IMR-90 (cell line): Measurements from ENCODE around the gene BSDC1. TPM values are rescaled to one million over a fixed set of nuclear protein-coding genes. Genes with fewer than 3 reads are reported as not detected.

ENCODE experiments used
- ATAC-seq: fragments of 200-7000 bp; cut with Tn5 transposase; 2 replicates; pipeline ENCODE4 v1.9.1; 2020; ENCODE audit warnings: low read depth, mild to moderate bottlenecking, moderate library complexity
- BruUV-seq: library from RNA; stranded (reverse); fragments of 400-500 nt; replicated peaks from 2 replicates; lab custom pipeline; 2021; lab: Mats Ljungman, UMichigan
- CTCF ChIA-PET: fragments of 300-600 bp; formaldehyde crosslinking; extraction: SDS; loops from one replicate; lab custom pipeline; 2021; ENCODE audit warnings: antibody characterized with exemption; lab: Yijun Ruan, JAX
- POLR2A ChIA-PET: fragments of 300-600 bp; sonication (Branson Sonifier 250); formaldehyde crosslinking; loops from one replicate; lab custom pipeline; 2022; ENCODE audit warnings: antibody characterized with exemption; ENCODE audit not compliant: unreplicated experiment; lab: Charles Lee
- DNase-seq: peaks from one replicate; pipeline ENCODE4 v3.0.0; 2013
- H2AFZ ChIP-seq: replicated peaks from 2 replicates; pipeline ENCODE3; 2013; ENCODE audit warnings: low read length, mild to moderate bottlenecking; ENCODE audit not compliant: poor library complexity
- H2AK5ac ChIP-seq: 2 replicates; pipeline ENCODE4 v1.6.1; 2013; ENCODE audit warnings: low read depth, low read length, inconsistent platforms
- H2AK9ac ChIP-seq: replicated peaks from 2 replicates; pipeline ENCODE3; 2013; ENCODE audit warnings: mild to moderate bottlenecking, low read depth, low read length, moderate library complexity; ENCODE audit not compliant: poor library complexity
- H2BK120ac ChIP-seq: 2 replicates; pipeline ENCODE4 v1.6.1; 2013; ENCODE audit warnings: low read depth, low read length, inconsistent platforms
- H2BK15ac ChIP-seq: 3 replicates; pipeline ENCODE4 v1.6.1; 2013; ENCODE audit warnings: low read depth, low read length, inconsistent platforms
- H2BK20ac ChIP-seq: 2 replicates; pipeline ENCODE4 v1.6.1; 2013; ENCODE audit warnings: low read depth, mild to moderate bottlenecking, inconsistent platforms, low read length, moderate library complexity
- H2BK5ac ChIP-seq: 2 replicates; pipeline ENCODE4 v1.6.1; 2013; ENCODE audit warnings: mild to moderate bottlenecking, low read depth, low read length, inconsistent platforms; ENCODE audit not compliant: poor library complexity, severe bottlenecking
- H3K14ac ChIP-seq: replicated peaks from 2 replicates; pipeline ENCODE4 v1.6.1; 2013; ENCODE audit warnings: low read depth, low read length, inconsistent platforms
- H3K18ac ChIP-seq: 2 replicates; pipeline ENCODE4 v1.6.1; 2013; ENCODE audit warnings: low read depth, low read length, control low read depth
- H3K23ac ChIP-seq: 2 replicates; pipeline ENCODE4 v1.6.1; 2013; ENCODE audit warnings: low read depth, low read length, inconsistent platforms
- H3K27ac ChIP-seq: 2 replicates; pipeline ENCODE4 v1.5.1; 2013; ENCODE audit warnings: mild to moderate bottlenecking, control low read depth, low read length; ENCODE audit not compliant: insufficient read depth
- H3K27me3 ChIP-seq: 2 replicates; pipeline ENCODE4 v1.6.1; 2013; ENCODE audit warnings: low read length; ENCODE audit not compliant: control insufficient read depth, insufficient read depth
- H3K36me3 ChIP-seq: 2 replicates; pipeline ENCODE4 v1.6.1; 2013; ENCODE audit warnings: low read length, mixed read lengths; ENCODE audit not compliant: control insufficient read depth, insufficient read depth
- H3K4ac ChIP-seq: 2 replicates; pipeline ENCODE4 v1.6.1; 2013; ENCODE audit warnings: low read depth, low read length, inconsistent platforms
- H3K4me1 ChIP-seq: 2 replicates; pipeline ENCODE4 v1.6.1; 2013; ENCODE audit warnings: low read length, mixed read lengths; ENCODE audit not compliant: control insufficient read depth, insufficient read depth
- H3K4me2 ChIP-seq: 2 replicates; pipeline ENCODE4 v1.6.1; 2013; ENCODE audit warnings: low read depth, mild to moderate bottlenecking, control low read depth, low read length, moderate library complexity
- H3K4me3 ChIP-seq: 2 replicates; pipeline ENCODE4 v1.5.1; 2013; ENCODE audit warnings: low read depth, mild to moderate bottlenecking, control low read depth, low read length, moderate library complexity; ENCODE audit not compliant: insufficient read depth
- H3K56ac ChIP-seq: 2 replicates; pipeline ENCODE4 v1.6.1; 2013; ENCODE audit warnings: low read length, inconsistent platforms; ENCODE audit not compliant: insufficient read depth; ENCODE audit errors: extremely low read depth
- H3K79me1 ChIP-seq, 2 experiments: 2 replicates each; pipeline ENCODE4 v1.6.1; 2013; ENCODE audit warnings: low read length in 2 of 2, inconsistent platforms in 1 of 2, low read depth in 1 of 2
- H3K9ac ChIP-seq: 2 replicates; pipeline ENCODE4 v1.6.1; 2013; ENCODE audit warnings: low read depth, low read length, control low read depth
- H3K9me1 ChIP-seq: 2 replicates; pipeline ENCODE4 v1.6.1; 2013; ENCODE audit warnings: low read length, inconsistent platforms; ENCODE audit not compliant: insufficient read depth
- H3K9me3 ChIP-seq: 2 replicates; pipeline ENCODE4 v1.6.1; 2013; ENCODE audit warnings: low read length; ENCODE audit not compliant: control insufficient read depth, insufficient read depth
- H4K20me1 ChIP-seq: 2 replicates; pipeline ENCODE4 v1.6.1; 2013; ENCODE audit warnings: low read length, inconsistent platforms; ENCODE audit not compliant: insufficient read depth
- H4K5ac ChIP-seq: 2 replicates; pipeline ENCODE4 v1.6.1; 2013; ENCODE audit warnings: mild to moderate bottlenecking, low read depth, low read length, control low read depth
- H4K8ac ChIP-seq, 2 experiments: 2 replicates each; pipeline ENCODE4 v1.6.1; 2013; ENCODE audit warnings: low read depth in 2 of 2, low read length in 2 of 2, control low read depth in 1 of 2, inconsistent platforms in 1 of 2
- H4K91ac ChIP-seq: 2 replicates; pipeline ENCODE4 v1.6.1; 2013; ENCODE audit warnings: low read depth, low read length, inconsistent platforms; ENCODE audit not compliant: insufficient read depth
- BHLHE40 ChIP-seq: fragments of 150-350 bp; IDR thresholded peaks from 2 replicates; pipeline ENCODE4 v1.6.1; 2016; ENCODE audit warnings: mild to moderate bottlenecking, low read depth, low read length
- CEBPB ChIP-seq: IDR thresholded peaks from 2 replicates; pipeline ENCODE4 v1.6.1; 2012; ENCODE audit warnings: low read depth, low read length, improper control_type of control experiment
- CHD1 ChIP-seq: IDR thresholded peaks from 2 replicates; pipeline ENCODE4 v1.6.1; 2012; ENCODE audit warnings: low read depth, low read length, improper control_type of control experiment
- CTCF ChIP-seq: conservative IDR thresholded peaks from 2 replicates; pipeline ENCODE4 v1.5.1; 2012; ENCODE audit warnings: mild to moderate bottlenecking, low read depth, low read length, improper control_type of control experiment
- ELK1 ChIP-seq: fragments of 150-350 bp; IDR thresholded peaks from 2 replicates; pipeline ENCODE4 v1.6.1; 2016; ENCODE audit warnings: low read depth, mild to moderate bottlenecking, low read length, moderate library complexity, borderline replicate concordance
- FOS ChIP-seq: fragments of 150-350 bp; IDR thresholded peaks from 2 replicates; pipeline ENCODE4 v1.6.1; 2016; ENCODE audit warnings: low read depth, low read length
- MAFK ChIP-seq: IDR thresholded peaks from 2 replicates; pipeline ENCODE4 v1.6.1; 2012; ENCODE audit warnings: low read depth, low read length, improper control_type of control experiment
- MAZ ChIP-seq: IDR thresholded peaks from 2 replicates; pipeline ENCODE4 v1.6.1; 2012; ENCODE audit warnings: low read depth, mild to moderate bottlenecking, low read length, improper control_type of control experiment, moderate library complexity, borderline replicate concordance
- MXI1 ChIP-seq: IDR thresholded peaks from 2 replicates; pipeline ENCODE4 v1.6.1; 2012; ENCODE audit warnings: low read depth, mild to moderate bottlenecking, low read length, moderate library complexity, borderline replicate concordance
- NFE2L2 ChIP-seq: fragments of 150-350 bp; IDR thresholded peaks from 2 replicates; pipeline ENCODE4 v1.6.1; 2016; ENCODE audit warnings: low read depth, mild to moderate bottlenecking, low read length
- POLR2A ChIP-seq: IDR thresholded peaks from 2 replicates; pipeline ENCODE4 v1.6.1; 2012; ENCODE audit warnings: mild to moderate bottlenecking, low read depth, low read length
- RAD21 ChIP-seq: IDR thresholded peaks from 2 replicates; pipeline ENCODE4 v1.6.1; 2012; ENCODE audit warnings: low read length, improper control_type of control experiment
- RCOR1 ChIP-seq: IDR thresholded peaks from 2 replicates; pipeline ENCODE4 v1.6.1; 2012; ENCODE audit warnings: mild to moderate bottlenecking, low read length, improper control_type of control experiment; ENCODE audit not compliant: insufficient replicate concordance
- RFX5 ChIP-seq: IDR thresholded peaks from 2 replicates; pipeline ENCODE4 v1.8.0; 2012; ENCODE audit warnings: low read depth, mild to moderate bottlenecking, low read length, moderate library complexity
- SMC3 ChIP-seq: fragments of 150-350 bp; IDR thresholded peaks from 2 replicates; pipeline ENCODE4 v1.6.1; 2016; ENCODE audit warnings: low read depth, mild to moderate bottlenecking, antibody characterized with exemption, low read length, moderate library complexity
- USF2 ChIP-seq: fragments of 150-350 bp; IDR thresholded peaks from 2 replicates; pipeline ENCODE4 v1.6.1; 2017; ENCODE audit warnings: mild to moderate bottlenecking, antibody characterized with exemption, low read length, low read depth
- WGBS, 2 experiments: methylation state at CpG; one replicate each; pipeline versions ENCODE4 v1.1.5 to v1.1.7; 2013; ENCODE audit warnings: missing lambda C conversion rate in 2 of 2; ENCODE audit not compliant: insufficient read length in 1 of 2; ENCODE audit errors: extremely low coverage in 2 of 2; 5-methylcytosine and 5-hydroxymethylcytosine counted together
- dilution Hi-C: fragments of 300-500 bp; cut with HindIII; formaldehyde crosslinking; loops from one replicate; pipeline ENCODE4 v1.14.3; 2018; ENCODE audit warnings: low sequenced_read_pairs; ENCODE audit not compliant: unreplicated experiment
- in situ Hi-C: fragments of 300-500 bp; cut with MboI; formaldehyde crosslinking; loops from 3 replicates; pipeline ENCODE4 v1.14.3; 2019; ENCODE audit warnings: low sequenced_read_pairs, inconsistent platforms, mixed read lengths
- intact Hi-C: fragments of 100-400 bp; cut with micrococcal nuclease; formaldehyde crosslinking; loops from 2 replicates; pipeline ENCODE4 v1.10.0; 2022
- polyA plus RNA-seq, 3 experiments: library from polyadenylated mRNA; depleted of rRNA; stranded (reverse); fragments of >200 nt; gene quantifications; 2 replicates each; pipeline ENCODE4 v1.2.3, GENCODE V29; 2012; ENCODE audit warnings: low replicate concordance in 1 of 3
- total RNA-seq: library from RNA; depleted of rRNA; stranded (reverse); fragments of >200 nt; gene quantifications from 2 replicates; pipeline ENCODE4 v1.2.3, GENCODE V29; 2012

Gene BSDC1
- total and polyA plus RNA-seq, 2 of the 4 experiments (the other 2 are of a cell fraction): 56.8 to 60.4 TPM

GRCh38 chr1:32438136-32438535, 43.9 kb upstream of the BSDC1 start:
- TF ChIP-seq SMC3: no peak
- TF ChIP-seq RFX5: no peak
- no peak for TF ChIP-seq BHLHE40
- no peak for TF ChIP-seq ELK1
- no peak for TF ChIP-seq CHD1
- no peak for TF ChIP-seq MAZ
- TF ChIP-seq RAD21: no peak
- no peak for TF ChIP-seq USF2
- no peak for TF ChIP-seq CEBPB
- no peak for TF ChIP-seq POLR2A
- TF ChIP-seq RCOR1: no peak
- no peak for TF ChIP-seq FOS
- TF ChIP-seq MXI1: no peak
- no peak for TF ChIP-seq MAFK
- TF ChIP-seq NFE2L2: no peak
- no peak for TF ChIP-seq CTCF
- no TSS peak for BruUV-seq
- ATAC-seq (no peak), DNase-seq (no peak)
- Histone ChIP-seq H3K79me1 (no peaks in the 10 kb centered on the region), H3K9me3 (peaks cover 5% of the 10 kb centered on the region), H4K5ac (no peak overlapping the region), H3K4me3 (no peak overlapping the region), H3K9me1 (no peaks in the 10 kb centered on the region), H3K4me2 (no peak overlapping the region), H3K18ac (no peak overlapping the region), H3K4me1 (no peaks in the 10 kb centered on the region), H3K27me3 (peaks cover 11% of the 10 kb centered on the region), H2BK15ac (no peak overlapping the region), H2BK20ac (no peak overlapping the region), H3K56ac (no peak overlapping the region), H2AFZ (no peak overlapping the region), H3K9ac (no peak overlapping the region), H4K20me1 (no peaks in the 10 kb centered on the region), H4K91ac (no peak overlapping the region), H2AK5ac (no peak overlapping the region), H3K4ac (no peak overlapping the region), H4K8ac (no peak overlapping the region), H2BK5ac (no peak overlapping the region), H3K36me3 (no peaks in the 10 kb centered on the region), H2BK120ac (no peak overlapping the region), H3K23ac (no peak overlapping the region), H2AK9ac (no peak overlapping the region), H3K14ac (no peak overlapping the region), H3K27ac (no peak overlapping the region)
- no CpG with 5 or more reads among the region's 1 CpG for WGBS, 2 experiments
- ChIA-PET POLR2A (no interaction called here), CTCF (no interaction called here)
- dilution Hi-C loops (no loop called here), intact Hi-C loops (no loop called here), in situ Hi-C loops (no loop called here)
